OCI-LY7 (cell line): Measurements from ENCODE around the gene TAPT1.

Experiments used
- EZH2phosphoT487 ChIP-seq: fragments of 200-600 bp; sonication (generic); IDR thresholded peaks from 2 replicates; pipeline ENCODE4 v1.6.1; 2018; ENCODE audit warnings: low read depth, borderline replicate concordance, mild to moderate bottlenecking, mixed run types, antibody characterized with exemption, low read length, moderate library complexity, mixed read lengths
- TF ChIP-seq, protein P1 (sequence below): fragments of 200-600 bp; sonication (generic); conservative IDR thresholded peaks from 2 replicates; pipeline ENCODE4 v1.5.1; 2014; ENCODE audit warnings: mild to moderate bottlenecking, antibody characterized with exemption, low read length, moderate library complexity, mixed read lengths

GRCh38 chr4:16245241-16245640 lies 19.0 kb upstream of the TAPT1 start:
- TF ChIP-seq, protein P1, sequence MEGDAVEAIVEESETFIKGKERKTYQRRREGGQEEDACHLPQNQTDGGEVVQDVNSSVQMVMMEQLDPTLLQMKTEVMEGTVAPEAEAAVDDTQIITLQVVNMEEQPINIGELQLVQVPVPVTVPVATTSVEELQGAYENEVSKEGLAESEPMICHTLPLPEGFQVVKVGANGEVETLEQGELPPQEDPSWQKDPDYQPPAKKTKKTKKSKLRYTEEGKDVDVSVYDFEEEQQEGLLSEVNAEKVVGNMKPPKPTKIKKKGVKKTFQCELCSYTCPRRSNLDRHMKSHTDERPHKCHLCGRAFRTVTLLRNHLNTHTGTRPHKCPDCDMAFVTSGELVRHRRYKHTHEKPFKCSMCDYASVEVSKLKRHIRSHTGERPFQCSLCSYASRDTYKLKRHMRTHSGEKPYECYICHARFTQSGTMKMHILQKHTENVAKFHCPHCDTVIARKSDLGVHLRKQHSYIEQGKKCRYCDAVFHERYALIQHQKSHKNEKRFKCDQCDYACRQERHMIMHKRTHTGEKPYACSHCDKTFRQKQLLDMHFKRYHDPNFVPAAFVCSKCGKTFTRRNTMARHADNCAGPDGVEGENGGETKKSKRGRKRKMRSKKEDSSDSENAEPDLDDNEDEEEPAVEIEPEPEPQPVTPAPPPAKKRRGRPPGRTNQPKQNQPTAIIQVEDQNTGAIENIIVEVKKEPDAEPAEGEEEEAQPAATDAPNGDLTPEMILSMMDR, result no peak
- no peak for TF ChIP-seq EZH2phosphoT487
